OCI-LY3 (cell line): ENCODE results near the gene TAS2R16.

Experiments
- CTCF ChIP-seq: fragments of 200-600, 300-600 bp; sonication (generic); IDR thresholded peaks from 2 replicates; pipeline ENCODE4 v1.5.1; 2014; ENCODE audit warnings: antibody characterized with exemption, low read length, low read depth
- EZH2phosphoT487 ChIP-seq: fragments of 200-600 bp; shearing (Covaris generic); IDR thresholded peaks from 2 replicates; pipeline ENCODE4 v1.6.1; 2018; ENCODE audit warnings: antibody characterized with exemption, mixed run types, low read depth

- TF ChIP-seq CTCF (no peak), EZH2phosphoT487 (no peak)
These were observed 27.1 kb downstream of the TAS2R16 start for GRCh38 chr7:122968389-122968788.
